GM21360 (cell line): ENCODE results near the gene SULT1A1.
"Not testable (repeated sequence)": the region's sequence is repeated elsewhere in the genome, so short reads cannot be mapped to it uniquely, and the experiment has no call there.

Experiments
- ATAC-seq: cut with Tn5 transposase; IDR thresholded peaks from one replicate; pipeline ENCODE4 v1.9.1; 2021; ENCODE audit warnings: mild to moderate bottlenecking, moderate library complexity; ENCODE audit not compliant: unreplicated experiment

SULT1A1 gene

GRCh38 chr16:28609631-28610594 lies at the start of gene SULT1A1:
Gene SULT1A1, minus strand, starts transcription at chr16:28610044. Its CDS starts 1,189 bp downstream, at chr16:28608855.
- no peak for ATAC-seq

DNA sequence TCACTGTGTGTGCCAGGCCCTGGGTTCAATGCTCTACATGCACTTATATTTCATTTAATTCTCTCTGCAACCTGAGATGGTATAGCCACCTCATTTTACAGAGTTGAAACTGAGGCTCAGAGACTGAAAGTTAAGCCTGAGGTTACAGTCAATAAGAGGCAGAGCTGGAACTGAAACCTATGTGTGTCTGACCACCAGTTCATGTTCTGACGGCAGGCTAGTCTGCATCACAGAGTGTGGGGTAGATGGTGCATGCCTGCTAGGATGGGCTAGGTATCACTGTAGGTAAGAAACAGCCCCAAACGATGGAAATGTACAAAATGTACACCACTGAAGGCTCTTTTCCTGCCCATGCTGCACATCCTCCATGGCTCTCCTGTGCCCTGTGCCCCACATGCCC lies 30.1 kb upstream of the SULT1A1 start:
- not testable (repeated sequence) for ATAC-seq

- ATAC-seq, result not testable (repeated sequence)
These were observed 28.5 kb upstream of the SULT1A1 start for GRCh38 chr16:28638359-28638758.

DNA sequence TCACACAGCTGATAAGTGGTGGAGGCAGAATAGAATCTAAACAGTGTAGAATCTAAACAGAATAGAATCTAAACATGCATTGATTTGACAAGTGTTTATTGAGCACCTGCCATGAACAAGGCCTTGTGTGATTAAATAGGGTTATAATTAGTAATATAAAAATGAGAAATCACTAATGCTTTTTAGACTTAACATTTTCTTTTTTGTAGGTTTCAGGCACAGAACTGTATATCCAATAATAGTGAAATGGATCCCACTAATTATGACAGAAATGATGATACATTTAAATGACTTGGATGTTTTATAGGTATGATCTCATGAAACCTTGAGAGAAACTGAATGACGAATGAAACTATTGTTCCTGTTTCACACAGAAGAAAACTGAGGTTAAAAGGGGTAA lies 27.9 kb upstream of the SULT1A1 start, which contains the start of gene NPIPB8:
NPIPB8 (plus strand) TSS at position 301 of the 400 bp plus-strand sequence. CDS start 296 bp downstream, outside the sequence.
- not testable (repeated sequence) for ATAC-seq

DNA sequence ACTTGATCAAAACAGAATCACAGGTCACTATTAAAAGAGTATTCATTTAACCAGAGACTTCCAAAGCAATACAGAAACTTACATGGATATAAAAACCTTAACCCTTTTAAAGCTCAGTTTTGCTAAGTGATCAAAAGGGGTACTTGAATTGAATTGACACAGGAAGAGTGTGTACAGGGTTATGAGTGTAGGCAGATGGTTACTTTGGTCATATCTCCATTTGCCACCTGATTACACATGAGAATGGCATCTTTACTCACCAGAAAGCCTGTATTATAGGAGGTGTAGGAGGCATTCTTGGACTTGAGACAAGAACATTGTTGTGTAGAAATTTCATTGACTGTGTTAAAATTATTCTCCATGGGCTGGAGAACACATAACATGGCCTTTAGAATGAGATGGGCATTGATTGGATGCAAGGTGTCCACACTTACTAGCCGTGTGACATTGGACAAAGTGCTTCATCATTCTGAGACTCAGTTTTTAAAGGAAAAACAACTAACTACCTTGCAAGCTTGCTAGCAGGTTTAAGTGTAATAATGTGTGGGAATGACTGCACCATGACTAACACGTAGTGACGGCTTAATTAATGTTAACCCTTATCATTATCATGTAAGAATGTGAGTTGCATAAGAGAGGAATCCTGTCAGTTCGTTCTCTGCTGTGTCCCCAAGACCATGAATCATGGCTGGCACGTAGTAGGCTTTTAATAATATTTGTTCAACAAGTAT lies 26.4 kb upstream of the SULT1A1 start:
- not testable (repeated sequence) for ATAC-seq

GRCh38 chr16:28630905-28631304 lies 21.1 kb upstream of the SULT1A1 start:
- ATAC-seq, result not testable (repeated sequence)

- no peak for ATAC-seq
These were observed 13.4 kb upstream of the SULT1A1 start for GRCh38 chr16:28623172-28623711.

- ATAC-seq, result not testable (repeated sequence)
These were observed 12.8 kb upstream of the SULT1A1 start for GRCh38 chr16:28622532-28623171.

- no peak for ATAC-seq
These were observed 11.8 kb upstream of the SULT1A1 start for GRCh38 chr16:28621481-28622155.

- ATAC-seq, result not testable (repeated sequence)
These were observed 10.5 kb upstream of the SULT1A1 start for GRCh38 chr16:28620316-28620715.

- ATAC-seq, result no peak
These were observed 8.0 kb upstream of the SULT1A1 start for GRCh38 chr16:28617874-28618273.

- no peak for ATAC-seq
These were observed 6.8 kb upstream of the SULT1A1 start for GRCh38 chr16:28616636-28617035.

GRCh38 chr16:28616224-28616577 lies 6.4 kb upstream of the SULT1A1 start:
- not testable (repeated sequence) for ATAC-seq

DNA sequence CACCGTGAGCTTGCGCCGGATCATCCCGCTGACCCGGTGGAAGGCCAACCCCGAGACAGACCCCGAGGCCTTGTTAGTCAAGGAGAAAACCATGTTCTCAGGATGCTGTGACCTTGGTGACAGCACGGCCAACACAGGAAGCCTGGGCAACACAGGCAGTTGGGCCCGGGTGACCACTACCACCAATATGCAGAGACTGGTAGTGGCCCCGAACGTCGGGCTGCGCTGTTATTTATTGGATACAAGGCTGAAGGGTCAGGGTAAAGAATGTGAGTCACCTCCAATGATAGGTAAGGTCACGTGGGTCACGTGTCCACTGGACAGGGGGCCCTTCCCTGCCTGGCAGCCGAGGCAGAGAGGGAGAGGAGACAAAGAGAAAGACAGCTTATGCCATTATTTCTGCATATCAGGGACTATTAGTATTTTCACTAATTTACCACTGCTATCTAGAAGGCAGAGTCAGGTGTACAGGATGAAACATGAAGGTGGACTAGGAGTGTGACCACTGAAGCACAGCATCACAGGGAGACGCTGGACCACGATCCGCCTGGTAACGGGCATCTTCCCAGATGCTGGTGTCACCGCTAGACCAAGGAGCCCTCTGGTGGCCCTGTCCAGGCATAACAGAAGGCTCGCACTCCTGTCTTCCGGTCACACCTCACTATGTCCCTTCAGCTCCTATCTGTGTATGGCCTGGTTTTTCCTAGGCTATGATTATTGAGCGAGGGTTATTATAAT lies 5.8 kb upstream of the SULT1A1 start:
- not testable (repeated sequence) for ATAC-seq

DNA sequence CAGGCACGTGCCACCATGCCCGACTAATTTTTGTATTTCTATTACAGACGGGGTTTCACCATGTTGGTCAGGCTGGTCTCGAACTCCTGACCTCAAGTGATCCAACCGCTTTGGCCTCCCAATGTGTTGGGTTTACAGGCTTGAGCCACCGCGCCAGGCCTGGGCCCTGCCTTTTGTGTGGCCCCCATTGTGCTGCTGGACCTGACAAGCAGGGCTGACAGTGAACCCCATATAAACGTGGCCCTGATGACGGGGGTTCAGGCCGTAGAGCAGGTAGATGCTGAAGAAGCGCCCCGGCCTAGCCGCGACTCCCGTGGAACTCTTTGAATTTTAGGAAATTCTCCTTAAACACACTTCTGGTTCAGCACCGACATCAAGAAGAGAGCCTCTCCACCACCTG lies 4.7 kb upstream of the SULT1A1 start:
- not testable (repeated sequence) for ATAC-seq

DNA sequence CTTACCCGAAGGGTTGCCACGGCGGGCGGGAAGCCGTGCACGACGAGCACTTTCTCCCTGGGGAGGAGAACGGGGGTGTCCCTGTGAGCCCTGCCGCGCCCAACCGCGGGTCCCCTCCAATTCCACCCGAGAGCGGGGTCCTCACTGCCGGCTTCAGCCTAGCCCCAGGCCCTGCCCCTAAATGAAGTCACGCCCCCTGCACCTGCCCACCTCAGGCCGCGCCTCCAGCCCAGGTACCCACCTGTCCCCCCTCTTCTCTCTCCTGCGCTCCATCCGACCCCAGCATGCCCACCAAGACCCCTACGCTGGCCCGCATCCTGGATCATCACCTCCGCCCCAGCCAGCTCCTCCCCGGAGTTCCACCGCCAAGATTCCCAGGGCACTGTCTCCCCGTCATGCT lies 4.1 kb upstream of the SULT1A1 start:
- not testable (repeated sequence) for ATAC-seq

- ATAC-seq, result not testable (repeated sequence)
These were observed 2.8 kb upstream of the SULT1A1 start for GRCh38 chr16:28612359-28613280.

GRCh38 chr16:28610595-28611191 lies 849 bp upstream of the SULT1A1 start:
- ATAC-seq, result no peak
